EH (cell line): Measurements from ENCODE around the gene MAN1A2.

Source experiments
- DNase-seq: peaks from one replicate; pipeline ENCODE4 v3.0.0-alpha.2; 2015; ENCODE audit warnings: low read depth

Gene MAN1A2

GRCh38 chr1:117576236-117576635, 209.0 kb downstream of the MAN1A2 start:
- DNase-seq = no peak

DNA sequence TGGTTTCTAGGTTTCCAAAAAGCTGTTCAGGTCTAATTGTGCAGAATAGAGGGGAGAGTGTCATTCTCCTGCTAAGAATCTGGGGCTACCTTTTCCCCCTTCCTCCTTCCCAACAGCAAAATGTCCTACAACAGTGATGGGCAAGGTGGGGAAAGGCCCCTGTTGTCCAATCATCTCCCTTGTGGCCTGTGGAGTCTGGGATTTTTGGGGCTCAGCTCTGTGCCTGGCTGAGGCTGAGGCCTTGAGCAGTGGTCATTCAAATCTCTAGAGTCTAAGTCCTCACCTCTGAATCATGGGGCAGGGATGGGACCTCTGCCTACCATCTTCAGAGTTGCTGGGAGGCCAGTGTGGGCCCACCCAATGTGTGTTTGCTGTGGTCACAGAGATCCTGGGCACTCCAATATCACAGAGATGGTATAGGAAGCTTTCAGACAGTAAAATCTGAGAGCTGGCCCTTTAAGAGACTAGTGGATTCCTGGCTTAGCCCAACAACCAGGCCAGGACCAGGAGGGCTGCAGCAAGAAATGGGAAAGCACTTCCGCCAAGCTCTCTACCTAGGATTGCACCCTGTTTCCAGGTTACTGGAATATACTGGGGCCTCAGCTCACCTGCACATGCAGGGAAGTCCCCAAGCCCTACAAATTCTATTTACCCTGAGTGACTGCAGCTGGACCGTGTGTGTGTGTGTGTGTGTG, 210.1 kb downstream of the MAN1A2 start:
- no peak for DNase-seq

GRCh38 chr1:117578466-117578865, 211.2 kb downstream of the MAN1A2 start:
- no peak for DNase-seq
